ENCODE data around the gene ARTN.
A peak's percentile ranks its signal among the peaks of the same experiment; 100 is the strongest.

Gene ARTN

DNA sequence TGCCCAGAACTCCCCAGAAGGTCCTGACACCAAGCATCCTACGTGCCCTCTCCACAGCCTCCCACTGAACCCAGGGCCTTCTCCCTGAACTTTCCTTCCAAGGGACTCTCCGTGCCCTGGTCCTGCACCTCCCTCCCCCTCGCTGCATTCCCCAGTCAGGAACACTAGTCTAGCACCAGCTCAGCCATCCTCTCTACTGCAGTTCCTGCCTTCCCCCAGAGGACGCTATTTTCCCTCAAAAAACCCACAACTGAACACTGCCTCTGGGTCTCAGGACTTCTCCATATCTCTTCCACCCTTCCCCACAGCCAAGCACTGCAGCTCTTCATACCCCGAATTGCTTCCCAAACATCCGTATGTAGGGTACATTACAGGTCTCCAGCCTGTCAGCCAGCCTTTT, 12.6 kb upstream of the ARTN start:
- TF ChIP-seq YY1 (IDR thresholded peaks at IDR 0.05; ENCODE audit: low read depth) (no peak), FOXM1 (IDR thresholded peaks at IDR 0.05; ENCODE audit: borderline replicate concordance, low read depth) (no peak), RAD21 (IDR thresholded peaks at IDR 0.05; ENCODE audit: low read depth) (no peak), TEAD4 (IDR thresholded peaks at IDR 0.05) (no peak), TAF1 (IDR thresholded peaks at IDR 0.05; ENCODE audit: low read depth) (no peak), NFIC (IDR thresholded peaks at IDR 0.05) (no peak), EGR1 (IDR thresholded peaks at IDR 0.05) (no peak), CREB1 (IDR thresholded peaks at IDR 0.05; ENCODE audit: low read depth) (no peak), ZBTB7A (IDR thresholded peaks at IDR 0.05; ENCODE audit: low read depth) (no peak), TCF12 (IDR thresholded peaks at IDR 0.05; ENCODE audit: low read depth) (no peak), CEBPB (IDR thresholded peaks at IDR 0.05) (no peak), EP300 (IDR thresholded peaks at IDR 0.05; ENCODE audit: borderline replicate concordance) (no peak)
- TF ChIP-seq, protein P1, sequence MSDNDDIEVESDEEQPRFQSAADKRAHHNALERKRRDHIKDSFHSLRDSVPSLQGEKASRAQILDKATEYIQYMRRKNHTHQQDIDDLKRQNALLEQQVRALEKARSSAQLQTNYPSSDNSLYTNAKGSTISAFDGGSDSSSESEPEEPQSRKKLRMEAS (IDR thresholded peaks at IDR 0.05) = no peak
- TF ChIP-seq, protein P2, sequence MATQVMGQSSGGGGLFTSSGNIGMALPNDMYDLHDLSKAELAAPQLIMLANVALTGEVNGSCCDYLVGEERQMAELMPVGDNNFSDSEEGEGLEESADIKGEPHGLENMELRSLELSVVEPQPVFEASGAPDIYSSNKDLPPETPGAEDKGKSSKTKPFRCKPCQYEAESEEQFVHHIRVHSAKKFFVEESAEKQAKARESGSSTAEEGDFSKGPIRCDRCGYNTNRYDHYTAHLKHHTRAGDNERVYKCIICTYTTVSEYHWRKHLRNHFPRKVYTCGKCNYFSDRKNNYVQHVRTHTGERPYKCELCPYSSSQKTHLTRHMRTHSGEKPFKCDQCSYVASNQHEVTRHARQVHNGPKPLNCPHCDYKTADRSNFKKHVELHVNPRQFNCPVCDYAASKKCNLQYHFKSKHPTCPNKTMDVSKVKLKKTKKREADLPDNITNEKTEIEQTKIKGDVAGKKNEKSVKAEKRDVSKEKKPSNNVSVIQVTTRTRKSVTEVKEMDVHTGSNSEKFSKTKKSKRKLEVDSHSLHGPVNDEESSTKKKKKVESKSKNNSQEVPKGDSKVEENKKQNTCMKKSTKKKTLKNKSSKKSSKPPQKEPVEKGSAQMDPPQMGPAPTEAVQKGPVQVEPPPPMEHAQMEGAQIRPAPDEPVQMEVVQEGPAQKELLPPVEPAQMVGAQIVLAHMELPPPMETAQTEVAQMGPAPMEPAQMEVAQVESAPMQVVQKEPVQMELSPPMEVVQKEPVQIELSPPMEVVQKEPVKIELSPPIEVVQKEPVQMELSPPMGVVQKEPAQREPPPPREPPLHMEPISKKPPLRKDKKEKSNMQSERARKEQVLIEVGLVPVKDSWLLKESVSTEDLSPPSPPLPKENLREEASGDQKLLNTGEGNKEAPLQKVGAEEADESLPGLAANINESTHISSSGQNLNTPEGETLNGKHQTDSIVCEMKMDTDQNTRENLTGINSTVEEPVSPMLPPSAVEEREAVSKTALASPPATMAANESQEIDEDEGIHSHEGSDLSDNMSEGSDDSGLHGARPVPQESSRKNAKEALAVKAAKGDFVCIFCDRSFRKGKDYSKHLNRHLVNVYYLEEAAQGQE (IDR thresholded peaks at IDR 0.05; ENCODE audit: low read depth) = no peak
- TF ChIP-seq, protein P3, sequence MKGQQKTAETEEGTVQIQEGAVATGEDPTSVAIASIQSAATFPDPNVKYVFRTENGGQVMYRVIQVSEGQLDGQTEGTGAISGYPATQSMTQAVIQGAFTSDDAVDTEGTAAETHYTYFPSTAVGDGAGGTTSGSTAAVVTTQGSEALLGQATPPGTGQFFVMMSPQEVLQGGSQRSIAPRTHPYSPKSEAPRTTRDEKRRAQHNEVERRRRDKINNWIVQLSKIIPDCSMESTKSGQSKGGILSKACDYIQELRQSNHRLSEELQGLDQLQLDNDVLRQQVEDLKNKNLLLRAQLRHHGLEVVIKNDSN (IDR thresholded peaks at IDR 0.05) = no peak

DNA sequence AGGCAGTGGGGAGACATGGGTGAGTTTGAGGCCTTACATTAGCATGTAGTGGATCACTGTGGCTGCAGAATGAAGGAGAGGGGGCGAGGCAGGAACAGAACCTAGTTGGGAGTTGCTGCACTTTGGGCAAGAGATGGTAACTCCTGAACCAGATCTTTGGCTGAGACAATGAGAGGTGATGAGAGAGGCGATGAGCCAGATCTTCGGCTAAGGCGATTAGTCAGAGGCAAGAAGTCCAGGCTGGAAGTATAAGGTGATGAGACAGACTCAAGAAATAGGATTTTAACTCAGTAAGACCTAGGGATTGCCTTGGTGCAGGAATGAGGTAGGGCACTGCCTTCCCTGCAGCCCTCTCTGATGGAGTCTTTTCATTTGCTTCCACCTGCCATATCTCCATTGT, 9.1 kb upstream of the ARTN start:
- TF ChIP-seq, protein P2 (IDR thresholded peaks at IDR 0.05; ENCODE audit: low read depth) = no peak
- TF ChIP-seq EGR1 (IDR thresholded peaks at IDR 0.05) (no peak), CREB1 (IDR thresholded peaks at IDR 0.05; ENCODE audit: low read depth) (no peak), RAD21 (IDR thresholded peaks at IDR 0.05; ENCODE audit: low read depth) (no peak), TEAD4 (IDR thresholded peaks at IDR 0.05) (no peak)
- TF ChIP-seq, protein P3 (IDR thresholded peaks at IDR 0.05) = no peak

DNA sequence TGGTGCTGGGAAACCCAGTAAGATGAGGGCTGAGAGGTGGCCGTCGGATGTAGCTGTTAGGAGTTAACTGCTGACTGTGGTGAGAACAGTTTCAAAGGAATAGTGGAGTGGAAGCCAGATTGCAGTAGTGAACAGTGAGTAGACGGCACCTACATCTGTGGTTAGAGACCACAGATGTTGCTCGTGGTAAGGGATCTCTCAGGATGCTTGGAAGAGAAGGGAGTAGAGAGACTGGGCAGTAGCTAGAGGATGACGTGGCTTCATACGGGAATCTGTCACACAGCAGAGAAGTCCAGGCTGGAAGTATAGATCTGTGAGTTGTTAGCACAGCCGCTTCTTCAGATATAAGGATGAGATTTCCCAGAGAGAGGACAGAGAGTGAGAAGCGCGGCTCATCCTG, 7.8 kb upstream of the ARTN start:
- TF ChIP-seq, protein P1 (IDR thresholded peaks at IDR 0.05) = no peak
- TF ChIP-seq TCF12 (IDR thresholded peaks at IDR 0.05; ENCODE audit: low read depth) (no peak), YY1 (IDR thresholded peaks at IDR 0.05; ENCODE audit: low read depth) (no peak), TAF1 (IDR thresholded peaks at IDR 0.05; ENCODE audit: low read depth) (no peak), ZBTB7A (IDR thresholded peaks at IDR 0.05; ENCODE audit: low read depth) (no peak), CREB1 (IDR thresholded peaks at IDR 0.05; ENCODE audit: low read depth) (no peak), EP300 (IDR thresholded peaks at IDR 0.05; ENCODE audit: borderline replicate concordance) (no peak), EGR1 (IDR thresholded peaks at IDR 0.05) (no peak), TEAD4 (IDR thresholded peaks at IDR 0.05) (no peak)
- TF ChIP-seq, protein P2 (IDR thresholded peaks at IDR 0.05; ENCODE audit: low read depth) = no peak

DNA sequence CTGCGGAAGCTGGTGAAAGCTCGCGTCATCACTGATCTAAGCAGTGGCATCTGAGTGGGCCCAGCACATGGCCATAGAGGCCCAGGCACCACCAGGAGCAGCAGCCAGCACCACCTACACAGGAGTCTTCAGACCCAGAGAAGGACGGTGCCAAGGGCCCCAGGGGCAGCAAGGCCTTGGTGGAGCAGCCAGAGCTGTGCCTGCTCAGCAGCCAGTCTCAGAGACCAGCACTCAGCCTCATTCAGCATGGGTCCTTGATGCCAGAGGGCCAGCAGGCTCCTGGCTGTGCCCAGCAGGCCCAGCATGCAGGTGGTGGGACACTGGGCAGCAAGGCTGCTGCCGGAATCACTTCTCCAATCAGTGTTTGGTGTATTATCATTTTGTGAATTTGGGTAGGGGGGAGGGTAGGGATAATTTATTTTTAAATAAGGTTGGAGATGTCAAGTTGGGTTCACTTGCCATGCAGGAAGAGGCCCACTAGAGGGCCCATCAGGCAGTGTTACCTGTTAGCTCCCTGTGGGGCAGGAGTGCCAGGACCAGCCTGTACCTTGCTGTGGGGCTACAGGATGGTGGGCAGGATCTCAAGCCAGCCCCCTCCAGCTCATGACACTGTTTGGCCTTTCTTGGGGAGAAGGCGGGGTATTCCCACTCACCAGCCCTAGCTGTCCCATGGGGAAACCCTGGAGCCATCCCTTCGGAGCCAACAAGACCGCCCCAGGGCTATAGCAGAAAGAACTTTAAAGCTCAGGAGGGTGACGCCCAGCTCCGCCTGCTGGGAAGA, 3.2 kb upstream of the ARTN start:
- TF ChIP-seq RAD21 (IDR thresholded peaks at IDR 0.05; ENCODE audit: low read depth) (peak; percentile 42; the same call in 1 of the 2 replicates), CEBPB (IDR thresholded peaks at IDR 0.05) (no peak)

DNA sequence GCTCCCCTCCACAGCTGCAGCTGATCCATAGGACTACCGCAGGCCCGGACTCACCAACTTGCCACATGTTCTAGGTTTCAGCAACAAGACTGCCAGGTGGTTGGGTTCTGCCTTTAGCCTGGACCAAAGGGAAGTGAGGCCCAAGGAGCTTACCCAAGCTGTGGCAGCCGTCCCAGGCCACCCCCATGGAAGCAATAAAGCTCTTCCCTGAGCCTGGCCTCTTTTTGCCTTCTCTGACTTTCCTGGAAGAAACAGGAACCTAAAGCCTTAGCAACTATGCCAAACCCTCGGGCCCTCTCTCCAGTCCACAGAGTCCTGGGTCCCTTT, 2.7 kb upstream of the ARTN start:
- no peak for TF ChIP-seq TEAD4 (IDR thresholded peaks at IDR 0.05)
- no peak for TF ChIP-seq TCF12 (IDR thresholded peaks at IDR 0.05; ENCODE audit: low read depth)
- TF ChIP-seq CEBPB (IDR thresholded peaks at IDR 0.05) = no peak
- no peak for TF ChIP-seq RAD21 (IDR thresholded peaks at IDR 0.05; ENCODE audit: low read depth)
- TF ChIP-seq, protein P1 (IDR thresholded peaks at IDR 0.05) = no peak
- TF ChIP-seq, protein P3 (IDR thresholded peaks at IDR 0.05) = no peak
- TF ChIP-seq EP300 (IDR thresholded peaks at IDR 0.05; ENCODE audit: borderline replicate concordance) = no peak
- TF ChIP-seq YY1 (IDR thresholded peaks at IDR 0.05; ENCODE audit: low read depth) = no peak
- TF ChIP-seq ZBTB7A (IDR thresholded peaks at IDR 0.05; ENCODE audit: low read depth) = no peak
- no peak for TF ChIP-seq NFIC (IDR thresholded peaks at IDR 0.05)
- TF ChIP-seq, protein P2 (IDR thresholded peaks at IDR 0.05; ENCODE audit: low read depth) = no peak
- no peak for TF ChIP-seq FOXM1 (IDR thresholded peaks at IDR 0.05; ENCODE audit: borderline replicate concordance, low read depth)
